ENCODE results near the gene WDR27. TPM values are rescaled to one million over a fixed set of nuclear protein-coding genes. Genes with fewer than 3 reads are reported as not detected.
A peak's percentile ranks its signal among the peaks of the same experiment; 100 is the strongest.

The WDR27 gene
- total RNA-seq (2014; rRNA removed; shearing (Covaris generic)) = 7.9 and 10.6 TPM in 2 replicates

DNA sequence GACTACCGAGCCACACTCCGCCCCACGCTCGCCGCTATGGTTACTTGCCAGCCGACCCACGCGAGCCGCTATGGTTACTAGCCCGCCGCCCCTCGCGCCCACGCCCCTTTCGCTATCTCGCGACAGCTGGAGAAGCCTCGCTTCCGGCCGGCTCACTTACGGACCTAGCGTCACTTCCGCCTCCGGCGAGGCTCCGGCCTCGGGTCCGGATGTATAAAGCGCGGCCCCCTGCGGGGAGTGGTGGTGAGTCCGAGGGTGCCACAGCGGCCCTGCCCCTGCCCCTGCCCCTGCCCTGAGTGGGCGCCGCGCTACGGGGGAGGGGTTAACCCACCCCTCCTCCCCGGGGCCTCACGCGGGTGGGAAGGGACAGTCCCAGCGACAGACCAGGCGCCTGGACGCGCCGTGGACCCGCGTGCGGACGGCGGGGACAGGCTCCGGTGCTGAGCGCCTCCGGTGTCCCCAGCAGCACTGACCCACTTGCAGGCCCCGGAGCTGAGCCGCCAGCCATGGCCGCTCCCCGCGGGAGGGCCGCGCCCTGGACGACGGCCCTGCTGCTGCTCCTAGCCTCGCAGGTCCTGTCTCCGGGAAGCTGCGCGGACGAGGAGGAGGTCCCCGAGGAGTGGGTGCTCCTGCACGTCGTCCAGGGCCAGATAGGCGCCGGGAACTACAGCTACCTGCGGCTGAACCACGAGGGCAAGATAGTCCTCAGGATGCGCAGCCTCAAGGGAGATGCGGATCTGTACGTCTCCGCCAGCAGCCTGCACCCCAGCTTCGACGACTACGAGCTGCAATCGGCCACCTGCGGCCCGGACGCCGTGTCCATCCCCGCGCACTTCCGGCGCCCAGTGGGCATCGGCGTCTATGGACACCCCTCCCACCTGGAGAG lies at the start of gene WDR27, which contains the start of gene C6orf120:
Gene WDR27, minus strand, starts transcription at position 76 of the 886 bp plus-strand sequence. CDS start 13,024 bp downstream, outside the sequence.
Gene C6orf120, plus strand, starts transcription at position 173 of the 886 bp plus-strand sequence. Its CDS starts 334 bp downstream, at position 507.
- peak; percentile 97 for DNase-seq (ENCODE audit: low read depth)

DNA sequence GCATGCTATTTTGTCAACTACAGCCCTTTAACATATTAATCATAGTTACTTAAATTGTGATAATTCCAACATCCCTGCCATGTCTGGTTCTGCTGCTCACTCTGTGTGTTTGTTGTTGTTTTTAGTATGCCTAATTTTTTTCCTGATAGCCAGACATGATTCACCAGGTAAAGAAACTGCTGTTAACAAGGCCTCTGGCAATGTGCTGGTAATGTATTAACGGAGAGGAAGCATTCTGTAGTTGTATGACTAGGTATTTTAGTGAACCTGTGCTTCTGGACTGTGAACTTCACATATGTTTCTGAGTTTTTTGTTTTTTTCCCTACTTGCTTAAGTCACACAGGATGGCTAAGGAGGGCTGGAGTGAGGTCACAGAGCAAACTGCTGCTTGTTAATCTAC lies 44.7 kb upstream of the WDR27 start:
- no peak for DNase-seq (ENCODE audit: low read depth)

DNA sequence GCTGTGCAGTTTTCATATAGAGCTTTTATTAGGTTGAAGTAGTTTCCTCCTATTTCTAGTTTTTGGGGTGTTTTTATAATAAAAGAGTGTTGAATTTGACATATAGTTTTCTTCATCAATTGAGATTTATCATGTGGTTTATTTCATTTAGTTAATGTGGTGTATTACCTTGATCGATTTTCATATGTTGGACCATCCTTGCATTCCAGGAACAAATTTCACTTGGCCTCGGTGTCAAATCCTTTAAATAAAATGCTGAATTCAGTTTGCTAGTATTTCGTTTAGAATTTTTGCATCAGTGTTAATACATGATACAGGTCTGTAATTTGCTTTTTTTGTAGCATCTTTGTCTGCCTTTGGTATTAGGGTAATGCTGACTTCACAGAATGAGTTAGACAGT lies 43.6 kb upstream of the WDR27 start:
- no peak for DNase-seq (ENCODE audit: low read depth)

DNA sequence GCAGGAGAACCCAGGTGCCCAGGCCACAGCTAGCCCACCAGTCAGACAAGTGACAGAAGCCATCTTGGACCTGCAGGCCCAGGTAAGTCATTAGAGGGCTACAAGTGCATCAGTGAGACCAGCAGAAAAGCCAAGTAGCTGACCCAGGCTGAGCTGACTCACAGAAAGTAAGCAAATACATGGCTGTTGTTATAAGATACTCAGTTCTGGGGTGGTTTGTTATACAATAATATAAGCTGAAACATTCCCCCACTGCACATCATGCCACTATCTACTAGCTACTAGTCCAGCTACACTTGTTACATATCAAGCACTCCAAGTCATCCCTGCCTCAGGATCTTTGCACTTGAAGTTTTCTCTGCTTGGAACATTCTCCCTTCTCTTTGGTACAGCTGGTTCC lies 39.5 kb upstream of the WDR27 start:
- DNase-seq (ENCODE audit: low read depth) = no peak

DNA sequence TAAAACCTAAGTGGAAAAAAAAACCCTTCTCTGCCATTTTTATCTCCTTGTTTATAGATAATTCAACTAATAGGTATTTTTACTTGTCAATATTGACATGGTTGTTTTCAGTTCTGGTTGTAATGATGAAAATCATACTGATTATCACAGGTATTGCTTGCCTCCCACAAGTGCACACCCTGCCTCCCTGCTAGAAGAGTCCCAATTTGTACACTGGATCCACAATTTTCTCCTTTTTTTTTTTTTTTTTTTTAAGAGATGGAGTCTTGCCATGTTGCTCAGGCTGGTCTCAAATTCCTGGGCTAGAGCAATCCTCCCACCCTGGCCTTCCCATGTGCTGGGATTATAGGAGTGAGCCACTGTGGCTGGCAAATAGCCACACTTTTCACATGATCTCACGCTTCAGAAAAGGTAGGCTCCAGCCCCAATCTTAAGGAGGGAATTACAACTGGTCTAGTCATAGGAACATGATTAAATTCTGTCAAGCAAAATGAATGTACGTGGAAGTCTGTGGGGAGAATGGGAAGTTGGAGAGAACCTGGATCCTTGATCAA lies 37.2 kb upstream of the WDR27 start:
- DNase-seq (ENCODE audit: low read depth) = no peak

DNA sequence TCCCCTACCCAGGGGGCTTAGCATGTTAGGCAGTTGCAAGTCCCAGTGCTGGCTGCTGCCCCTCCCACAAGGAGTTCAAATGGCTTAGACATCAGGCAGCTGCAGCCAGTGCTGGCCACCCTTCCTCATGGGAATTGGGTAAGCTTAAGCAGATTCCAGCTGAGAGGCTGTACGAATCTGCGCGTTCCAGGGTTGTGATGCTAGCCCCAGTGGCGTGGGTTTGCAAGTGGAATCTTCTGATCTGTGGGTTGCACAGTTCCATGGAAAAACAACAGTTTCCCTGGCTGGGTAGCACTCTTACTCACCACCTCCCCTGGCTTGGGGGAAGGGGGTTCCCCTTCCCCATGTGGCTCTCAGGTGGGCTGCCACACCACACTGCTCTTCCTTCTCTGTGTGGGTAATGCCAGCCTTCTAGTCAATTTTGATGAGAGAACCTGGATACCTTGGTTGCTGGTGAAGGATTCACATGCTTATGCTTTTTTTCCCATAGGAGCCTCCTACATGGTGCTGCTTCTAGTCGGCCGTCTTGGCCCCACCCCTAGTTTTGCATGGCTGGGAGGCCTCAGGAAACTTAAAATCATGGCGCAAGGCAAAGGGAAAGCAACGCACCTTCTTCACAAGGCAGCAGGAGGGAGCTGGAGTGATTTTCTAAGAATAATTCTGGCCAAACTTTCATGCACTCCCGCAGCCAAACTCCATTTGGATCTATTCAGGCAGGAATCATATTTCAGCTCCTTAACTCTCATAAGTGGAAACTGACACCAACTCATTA lies 36.6 kb upstream of the WDR27 start:
- no peak for DNase-seq (ENCODE audit: low read depth)

DNA sequence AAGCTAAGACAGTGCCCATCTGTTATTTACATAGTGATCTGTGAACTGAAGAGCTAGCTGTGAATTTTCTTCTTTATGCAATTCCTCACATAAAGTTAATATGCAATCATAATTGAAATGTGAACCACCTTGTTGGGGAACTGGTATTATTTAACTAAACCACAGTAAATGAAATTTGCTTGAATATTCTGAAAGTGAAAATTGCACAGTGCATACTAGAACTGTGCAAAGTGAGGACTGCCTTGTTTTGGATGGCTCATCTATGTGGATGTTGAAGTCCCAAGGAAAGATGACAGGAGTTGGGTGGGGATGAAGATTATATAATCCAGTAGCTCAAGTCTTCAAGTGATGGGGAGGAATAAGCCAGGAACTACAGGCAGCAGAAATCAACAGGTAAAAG lies 28.1 kb upstream of the WDR27 start:
- DNase-seq (ENCODE audit: low read depth) = no peak

DNA sequence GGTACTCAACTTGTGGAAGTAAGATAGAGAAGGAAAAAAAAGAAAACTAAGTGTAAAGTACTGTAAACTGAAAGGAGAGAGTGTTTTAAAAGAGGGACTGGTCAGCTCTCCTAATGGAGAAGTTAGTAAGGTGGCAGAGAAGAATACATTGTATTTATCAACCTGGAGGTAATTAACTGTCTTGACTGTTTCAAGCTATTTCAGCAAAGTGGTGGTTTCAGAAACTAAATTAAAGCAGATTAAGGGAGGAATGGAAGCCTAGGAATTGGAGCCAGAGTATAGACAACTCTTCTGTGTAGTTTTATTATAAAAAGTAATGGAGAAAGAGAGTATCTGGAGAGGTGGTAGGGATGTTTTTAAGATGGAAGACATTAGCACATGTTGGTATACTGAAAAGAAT lies 25.1 kb upstream of the WDR27 start:
- no peak for DNase-seq (ENCODE audit: low read depth)

DNA sequence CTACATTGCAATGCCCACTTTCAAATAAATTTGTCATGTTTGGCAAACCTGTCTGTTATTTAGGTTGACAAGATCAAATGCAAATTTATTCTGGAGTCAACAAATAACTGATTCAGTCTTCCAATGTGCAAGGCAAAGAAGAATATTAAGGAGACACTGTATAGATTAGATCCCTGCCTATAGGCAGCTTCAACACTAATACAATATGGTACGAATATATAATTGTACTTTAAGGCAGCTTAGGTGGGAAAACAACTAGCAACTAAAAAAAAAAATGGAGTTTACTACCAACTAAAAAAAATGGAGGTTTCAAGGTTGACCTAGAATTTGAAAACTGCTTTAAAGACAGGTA lies 24.2 kb upstream of the WDR27 start:
- DNase-seq (ENCODE audit: low read depth) = no peak

DNA sequence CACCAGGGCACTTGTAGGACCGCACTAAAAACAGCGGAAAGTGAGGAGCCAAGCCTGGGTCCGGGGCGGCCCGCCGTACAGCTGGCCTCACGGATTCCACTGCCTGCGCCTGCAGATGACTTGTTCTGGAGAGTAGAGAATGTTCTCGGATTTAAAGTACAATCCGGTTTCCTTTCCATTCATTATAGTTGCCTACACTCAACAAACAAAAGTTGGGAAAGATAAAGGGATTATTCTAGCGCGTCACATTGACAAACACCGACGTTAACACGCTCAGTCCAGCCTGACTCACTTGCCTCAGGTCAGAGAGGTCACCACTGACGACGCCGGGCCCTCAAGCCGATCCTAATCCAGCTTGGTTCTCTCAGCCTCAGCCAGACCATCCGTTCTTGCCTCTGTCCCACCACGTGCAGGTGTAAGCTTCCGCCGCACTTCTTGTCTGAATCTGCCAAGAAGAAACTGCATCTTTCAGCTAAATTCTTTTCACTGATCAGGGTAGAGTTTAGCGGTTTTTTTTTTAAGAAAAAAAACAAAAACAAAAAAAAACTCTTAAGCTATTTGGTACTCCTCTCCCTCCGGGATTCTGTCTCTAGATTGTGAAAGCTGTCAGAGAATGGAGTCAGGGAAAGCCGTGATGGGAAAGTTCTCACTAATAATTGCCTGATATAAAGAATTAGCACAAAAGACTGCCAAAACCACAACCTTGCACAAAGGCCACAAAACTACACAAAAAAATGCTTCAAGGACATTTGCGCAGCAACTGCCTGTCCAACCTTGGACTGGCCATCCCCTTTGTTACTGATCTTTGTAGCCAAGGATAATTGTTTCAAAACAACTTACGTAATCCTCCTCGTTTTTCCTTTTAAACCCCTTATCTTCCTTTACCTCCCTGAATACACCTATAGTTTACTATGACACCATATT lies 23.6 kb upstream of the WDR27 start:
- peak; percentile 84 for DNase-seq (ENCODE audit: low read depth)

DNA sequence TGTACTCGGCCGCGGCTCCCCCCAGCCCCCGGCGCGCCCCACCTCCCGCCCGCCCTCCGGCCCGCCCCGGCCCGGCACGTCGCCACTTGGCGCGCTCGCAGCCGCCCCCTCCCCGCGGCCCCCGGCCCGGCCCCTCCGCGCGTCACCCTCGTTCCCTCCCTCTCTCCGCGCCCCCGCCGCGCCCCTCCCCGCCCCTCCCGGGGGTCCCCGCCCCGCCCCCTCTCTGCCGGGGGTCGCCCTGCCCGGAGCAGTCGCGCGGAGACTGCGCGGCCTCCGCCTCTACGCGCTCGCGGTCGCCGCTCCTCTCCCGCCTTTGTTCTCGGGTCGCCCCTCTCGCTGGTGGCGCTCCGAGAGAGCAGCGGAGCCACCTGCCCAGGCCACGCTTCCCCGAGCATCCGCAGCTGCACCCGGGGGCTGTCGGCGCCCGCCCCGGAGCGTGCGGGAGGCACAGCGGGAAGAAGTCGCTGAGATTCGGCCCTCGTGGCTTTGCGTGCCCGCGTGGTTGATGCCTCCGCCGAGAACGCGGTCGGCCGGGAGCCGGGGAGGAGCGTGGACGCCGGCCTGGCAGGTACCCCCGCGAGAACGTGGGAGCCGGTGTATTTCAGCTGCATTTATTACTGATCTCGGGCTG lies 22.8 kb upstream of the WDR27 start, which contains the start of gene PHF10:
Gene PHF10, minus strand, starts transcription at position 7 of the 631 bp plus-strand sequence. CDS start 569 bp downstream, outside the sequence.
- DNase-seq (ENCODE audit: low read depth) = peak; percentile 34

DNA sequence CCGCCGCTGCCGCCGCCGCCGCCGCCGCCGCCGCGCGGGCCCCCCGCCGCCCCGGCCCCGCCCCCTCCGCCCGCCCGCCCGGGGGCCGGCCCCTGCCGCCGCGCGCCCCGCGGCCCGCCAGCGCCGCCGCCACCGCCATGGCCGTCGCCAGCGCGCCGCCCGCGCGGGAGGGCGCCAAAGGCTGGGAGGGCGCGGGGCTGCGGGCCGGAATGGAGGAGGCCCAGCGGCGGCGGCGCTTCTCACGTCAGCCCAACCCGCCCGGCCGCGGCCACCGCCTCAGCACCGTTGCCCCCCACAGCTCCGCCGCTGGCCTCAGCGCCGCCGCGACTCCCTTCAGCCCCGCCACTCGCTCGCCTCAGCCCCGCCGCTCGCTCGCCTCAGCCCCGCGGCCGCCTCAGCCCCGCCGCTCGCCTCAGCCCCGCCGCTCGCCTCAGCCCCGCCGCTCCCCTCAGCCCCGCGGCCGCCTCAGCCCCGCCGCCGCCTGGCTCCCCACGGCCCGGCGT lies 22.2 kb upstream of the WDR27 start:
- DNase-seq (ENCODE audit: low read depth) = peak; percentile 27

DNA sequence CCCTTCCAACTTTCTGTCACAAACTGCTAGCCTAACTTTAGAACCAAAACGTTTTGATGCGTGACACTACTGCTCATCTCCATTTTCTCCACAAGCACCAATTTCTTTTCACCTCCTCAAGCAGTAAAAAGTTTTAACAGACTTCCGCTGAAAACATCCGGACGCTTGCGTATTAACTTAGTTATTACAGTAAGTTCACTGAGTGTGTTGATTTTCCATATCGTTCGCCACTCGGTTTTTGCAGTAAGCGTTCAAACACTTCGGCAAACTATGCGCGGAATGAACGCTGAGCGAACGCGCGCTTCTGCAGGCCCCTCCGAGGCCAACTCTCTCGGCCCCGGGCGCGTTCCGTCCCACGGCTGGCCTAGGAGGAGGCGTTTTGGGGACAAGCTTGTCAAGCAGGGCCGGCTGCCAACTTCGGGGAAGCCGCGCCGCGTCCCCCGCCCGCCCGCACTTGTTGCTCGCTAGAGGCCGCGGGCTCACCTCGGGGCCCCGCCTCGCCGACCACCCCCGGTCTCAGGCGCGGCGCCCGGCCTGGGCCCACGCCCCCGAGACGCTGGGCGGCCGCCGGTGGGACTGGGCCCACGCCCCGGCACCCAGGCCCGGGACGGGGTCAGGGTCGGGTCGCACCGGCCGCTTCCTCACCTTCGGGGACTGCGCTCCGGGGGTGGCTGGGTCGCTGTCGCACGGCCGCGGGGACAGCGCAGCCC lies 21.5 kb upstream of the WDR27 start:
- peak; percentile 67 for DNase-seq (ENCODE audit: low read depth)

DNA sequence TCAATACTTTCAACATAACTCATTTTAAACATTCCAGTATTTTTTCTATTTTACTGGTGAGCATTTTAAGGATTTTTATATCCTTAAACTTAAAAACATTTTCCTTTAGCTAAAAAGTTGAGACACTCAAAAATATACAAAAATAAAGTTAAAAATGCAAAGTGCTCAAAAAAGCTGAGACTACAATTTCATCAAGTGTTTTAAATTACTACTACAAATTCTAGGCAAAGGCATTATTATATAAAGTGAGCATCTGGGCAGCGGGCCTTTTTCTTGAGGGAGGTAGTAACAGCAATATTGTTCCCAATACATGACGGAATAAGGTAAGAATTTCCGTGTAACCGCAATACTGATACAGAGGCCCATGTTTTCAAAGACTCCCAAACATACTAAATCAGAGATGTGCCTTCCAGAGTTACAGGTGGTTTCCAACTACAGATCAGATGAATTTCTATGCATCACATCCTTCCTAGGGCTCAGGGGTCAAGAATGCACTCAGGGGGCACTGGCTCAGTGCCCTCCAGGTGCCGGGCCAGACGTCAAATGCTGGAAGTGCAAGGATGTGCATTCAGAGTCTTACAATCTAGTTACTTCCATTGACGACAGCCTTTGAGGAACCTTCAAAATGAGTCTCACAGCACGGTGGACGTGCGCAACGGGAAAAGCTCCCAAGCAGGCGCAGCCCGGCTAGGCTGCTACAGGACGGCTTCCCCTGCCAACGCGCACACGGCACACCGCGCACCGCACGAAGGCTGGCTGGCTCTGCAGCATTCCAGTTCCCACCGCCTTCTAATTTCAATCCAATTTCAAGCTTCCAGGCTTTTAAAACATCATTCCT lies 20.8 kb upstream of the WDR27 start:
- DNase-seq (ENCODE audit: low read depth) = peak; percentile 89

DNA sequence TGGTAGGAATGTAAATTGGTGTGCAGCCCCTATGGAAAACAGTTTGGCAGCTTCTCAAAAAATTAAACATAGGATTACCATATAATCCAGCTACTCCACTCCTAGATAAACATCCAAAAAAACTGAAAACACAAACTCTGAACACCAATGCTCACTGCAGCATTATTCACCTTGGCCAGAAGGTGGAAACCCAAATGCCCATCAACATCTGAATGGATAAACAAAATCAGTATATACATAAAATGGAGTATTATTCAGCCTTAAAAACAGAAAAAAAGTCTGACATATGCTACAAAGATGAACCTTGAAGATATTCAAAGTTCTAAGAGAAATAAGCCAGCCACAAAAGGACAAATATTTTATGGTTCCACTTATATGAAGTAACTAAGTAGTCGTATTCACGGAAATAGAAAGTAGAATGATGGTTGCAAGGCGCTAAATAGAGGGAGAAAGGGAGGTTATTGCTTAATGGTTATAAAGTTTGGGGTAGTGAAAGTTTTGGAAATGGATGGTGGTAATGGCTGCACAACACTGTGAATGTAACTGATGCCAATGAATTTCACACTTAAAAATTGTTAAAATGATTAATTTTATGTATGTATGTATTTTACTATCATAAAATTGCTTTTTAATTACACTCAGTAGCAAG lies 18.5 kb upstream of the WDR27 start:
- no peak for DNase-seq (ENCODE audit: low read depth)

DNA sequence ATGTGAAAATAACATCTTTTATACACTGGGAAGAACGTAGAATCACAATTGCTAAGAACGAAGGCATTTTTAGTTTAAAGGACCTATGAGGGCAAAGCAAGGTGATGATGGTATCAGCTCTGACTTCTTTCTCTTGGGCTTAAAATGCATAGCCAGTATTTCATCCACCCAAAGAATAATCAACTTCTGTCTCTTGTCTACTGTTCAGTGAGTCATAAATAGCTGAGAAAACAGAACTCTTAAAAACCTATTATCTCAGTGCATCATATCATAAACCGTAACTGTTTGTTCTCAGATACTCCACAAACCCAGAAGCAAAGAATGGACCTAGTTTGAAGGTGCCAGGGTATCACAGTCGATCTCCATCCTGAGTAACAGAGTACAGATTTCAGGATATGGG lies 17.3 kb upstream of the WDR27 start:
- peak; percentile 11 for DNase-seq (ENCODE audit: low read depth)

DNA sequence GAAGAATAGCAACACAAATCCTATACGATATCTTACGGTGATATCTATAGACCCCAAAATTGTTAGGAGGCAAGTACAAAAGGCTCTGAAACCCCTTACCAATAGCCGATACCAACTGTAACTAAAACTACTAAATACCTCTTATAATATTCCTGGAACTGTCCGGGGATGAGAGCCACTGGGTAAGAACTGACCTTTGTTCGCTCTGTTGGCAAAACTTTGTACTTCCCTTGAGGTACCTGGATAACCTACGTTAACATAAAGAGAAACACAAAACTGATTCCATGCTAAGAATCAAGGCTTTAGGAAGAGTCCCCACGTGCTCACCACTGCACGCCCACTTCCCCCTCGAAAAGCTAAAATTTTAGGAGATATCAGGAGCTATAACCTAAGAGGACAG lies 12.8 kb upstream of the WDR27 start:
- DNase-seq (ENCODE audit: low read depth) = no peak

DNA sequence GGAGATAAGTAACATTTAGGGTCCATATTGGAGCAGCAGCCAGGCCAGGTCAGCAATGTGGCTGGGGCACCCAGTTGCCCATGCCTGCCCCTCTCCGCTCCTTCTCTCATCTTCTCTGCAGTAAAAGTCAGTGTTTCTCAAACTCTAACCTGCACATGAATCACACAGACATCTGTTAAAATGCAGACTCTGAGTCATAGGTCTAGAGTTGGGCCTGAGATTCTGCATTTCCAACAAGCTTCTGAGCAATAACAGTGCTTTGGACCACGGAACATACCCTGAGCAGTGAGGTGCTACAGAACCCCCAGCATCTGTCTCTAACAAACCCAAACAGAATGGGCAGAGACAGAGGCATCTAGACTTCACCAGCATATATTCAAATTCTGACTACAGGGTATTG lies 12.3 kb upstream of the WDR27 start:
- DNase-seq (ENCODE audit: low read depth) = no peak
